ENCODE results near the gene DEUP1.

DNA sequence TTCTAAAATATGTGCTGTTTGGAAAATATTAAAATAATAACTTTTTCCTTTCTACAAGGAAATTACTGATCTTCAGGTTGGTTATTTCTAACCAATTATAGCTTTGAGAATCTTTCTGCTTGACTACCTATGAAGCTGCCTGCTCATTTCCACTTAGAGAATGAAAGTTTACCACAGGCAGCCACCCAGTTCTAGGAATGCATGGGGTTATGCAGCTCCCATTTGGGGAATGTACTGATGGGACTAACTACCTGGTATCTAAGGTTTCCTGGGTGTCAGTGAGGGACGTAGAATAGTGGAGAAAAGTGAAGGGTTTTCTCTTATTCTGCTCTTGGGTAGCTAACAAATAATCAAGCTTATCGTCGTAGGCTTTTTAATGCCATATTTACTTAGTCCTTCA lies 73.4 kb downstream of the DEUP1 start:
- TF ChIP-seq EZH2 (IDR thresholded peaks at IDR 0.05; ENCODE audit: insufficient read depth, poor library complexity, severe bottlenecking) (no peak), EZH2phosphoT487 (IDR thresholded peaks at IDR 0.05; ENCODE audit: insufficient read depth, low read depth) (no peak)
